IPS-20b (cell line): ENCODE data around the gene LGI1.

Experiments
- H3K27ac ChIP-seq: one replicate; pipeline ENCODE4 v1.5.1; 2013; ENCODE audit warnings: low read length
- H3K27me3 ChIP-seq: 2 replicates; pipeline ENCODE4 v1.6.1; 2013; ENCODE audit warnings: mild to moderate bottlenecking, low read length, inconsistent platforms; ENCODE audit not compliant: insufficient read depth
- H3K36me3 ChIP-seq: 2 replicates; pipeline ENCODE4 v1.6.1; 2013; ENCODE audit warnings: low read depth, mild to moderate bottlenecking, inconsistent platforms, low read length, moderate library complexity; ENCODE audit not compliant: insufficient read depth
- H3K4me1 ChIP-seq: 2 replicates; pipeline ENCODE4 v1.6.1; 2013; ENCODE audit warnings: mild to moderate bottlenecking, control low read depth, inconsistent platforms, low read length, moderate library complexity; ENCODE audit not compliant: insufficient read depth
- H3K4me3 ChIP-seq: 2 replicates; pipeline ENCODE4 v1.5.1; 2013; ENCODE audit warnings: mild to moderate bottlenecking, low read length, inconsistent platforms
- H3K9ac ChIP-seq: 2 replicates; pipeline ENCODE4 v1.6.1; 2013; ENCODE audit warnings: low read depth, mild to moderate bottlenecking, inconsistent platforms, low read length, moderate library complexity
- H3K9me3 ChIP-seq: 2 replicates; pipeline ENCODE4 v1.6.1; 2013; ENCODE audit warnings: mild to moderate bottlenecking, low read depth, low read length, inconsistent platforms; ENCODE audit not compliant: insufficient read depth

Gene LGI1

DNA sequence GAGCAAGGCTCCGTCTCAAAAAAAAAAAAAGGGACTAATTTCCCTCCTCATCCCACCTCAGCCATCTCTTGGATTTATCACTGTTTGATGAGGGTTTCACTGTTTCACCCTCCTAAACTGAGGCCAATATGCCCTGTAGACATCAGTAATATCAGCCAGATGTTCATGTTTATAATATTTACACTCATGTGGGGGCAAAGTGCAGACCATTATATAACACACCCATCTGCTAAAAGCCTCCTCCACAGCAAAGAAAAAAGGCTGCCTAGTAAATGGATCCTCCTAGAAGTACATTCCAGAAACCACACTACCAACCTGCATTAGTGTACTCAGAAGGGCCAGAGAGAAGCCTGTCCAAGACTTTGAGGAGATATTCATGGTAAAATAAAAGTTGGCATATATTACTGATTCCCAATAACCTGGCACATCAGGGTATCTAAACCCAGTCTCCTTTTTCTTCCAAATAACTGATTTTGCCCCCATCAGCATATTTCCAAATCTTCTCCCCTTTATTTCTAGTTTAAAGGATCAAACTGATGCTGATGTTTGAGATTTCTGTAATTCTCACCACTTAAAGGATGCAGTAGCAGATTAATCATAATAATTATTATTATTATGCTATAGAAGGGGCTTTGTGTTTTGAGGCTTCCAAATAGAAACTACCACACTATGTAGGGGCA lies 55.1 kb downstream of the LGI1 start:
- H3K36me3 ChIP-seq = no peaks in the 10 kb centered on the region
- H3K27ac ChIP-seq = no peak overlapping the region
- no peaks in the 10 kb centered on the region for H3K4me1 ChIP-seq
- no peak overlapping the region for H3K9ac ChIP-seq
- peaks cover 15% of the 10 kb centered on the region; the same call in 1 of the 2 replicates for H3K27me3 ChIP-seq
- H3K4me3 ChIP-seq = no peak overlapping the region
- H3K9me3 ChIP-seq = no peaks in the 10 kb centered on the region

- no peaks in the 10 kb centered on the region for H3K4me1 ChIP-seq
- no peak overlapping the region for H3K9ac ChIP-seq
- H3K27me3 ChIP-seq = peaks cover 15% of the 10 kb centered on the region; the same call in 1 of the 2 replicates
- H3K9me3 ChIP-seq = no peaks in the 10 kb centered on the region
- no peak overlapping the region for H3K4me3 ChIP-seq
- no peak overlapping the region for H3K27ac ChIP-seq
- H3K36me3 ChIP-seq = no peaks in the 10 kb centered on the region
These were observed 56.0 kb downstream of the LGI1 start for GRCh38 chr10:93813507-93814465.

- Histone ChIP-seq H3K9me3 (no peaks in the 10 kb centered on the region), H3K4me3 (no peak overlapping the region; the same call in 1 of the 2 replicates), H3K4me1 (no peaks in the 10 kb centered on the region), H3K36me3 (no peaks in the 10 kb centered on the region), H3K27me3 (peaks cover 15% of the 10 kb centered on the region; the same call in 1 of the 2 replicates), H3K27ac (no peak overlapping the region), H3K9ac (no peak overlapping the region)
These were observed 57.8 kb downstream of the LGI1 start for GRCh38 chr10:93815304-93816096.

GRCh38 chr10:93816123-93816747 lies 58.5 kb downstream of the LGI1 start:
- H3K9me3 ChIP-seq = 0 out of 2 replicates have a peak, but pooled peaks cover 3% of the 10 kb centered on the region
- peaks cover 15% of the 10 kb centered on the region; the same call in 1 of the 2 replicates for H3K27me3 ChIP-seq
- H3K36me3 ChIP-seq = no peaks in the 10 kb centered on the region
- H3K4me1 ChIP-seq = no peaks in the 10 kb centered on the region
- H3K27ac ChIP-seq = no peak overlapping the region
- no peak overlapping the region for H3K9ac ChIP-seq
- H3K4me3 ChIP-seq = no peak overlapping the region; the same call in 1 of the 2 replicates

- H3K36me3 ChIP-seq = no peaks in the 10 kb centered on the region
- H3K4me3 ChIP-seq = no peak overlapping the region
- no peak overlapping the region for H3K27ac ChIP-seq
- H3K27me3 ChIP-seq = peaks cover 15% of the 10 kb centered on the region; the same call in 1 of the 2 replicates
- 0 out of 2 replicates have a peak, but pooled peaks cover 3% of the 10 kb centered on the region for H3K9me3 ChIP-seq
- H3K4me1 ChIP-seq = no peaks in the 10 kb centered on the region
- H3K9ac ChIP-seq = no peak overlapping the region
These were observed 60.4 kb downstream of the LGI1 start for GRCh38 chr10:93818086-93818485.

DNA sequence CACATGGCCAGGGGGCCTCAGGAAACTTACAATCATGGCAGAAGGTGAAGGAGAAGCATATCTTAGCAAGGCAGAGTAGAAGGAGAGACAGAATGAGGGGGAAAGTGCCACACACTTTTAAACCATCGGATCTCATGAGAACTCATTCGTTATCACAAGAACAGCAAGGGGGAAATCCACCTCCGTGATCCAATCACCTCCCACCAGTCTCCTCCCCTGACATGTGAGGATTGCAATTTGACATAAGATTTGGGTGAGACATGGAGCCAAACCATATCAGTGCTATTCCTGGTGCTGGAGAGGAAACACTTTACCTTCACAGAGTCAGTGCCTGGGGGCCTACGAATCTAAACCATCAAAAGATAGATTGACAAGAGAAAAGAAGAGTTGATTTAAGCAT lies 61.8 kb downstream of the LGI1 start:
- H3K4me1 ChIP-seq = no peaks in the 10 kb centered on the region
- no peak overlapping the region for H3K4me3 ChIP-seq
- 0 out of 2 replicates have a peak, but pooled peaks cover 3% of the 10 kb centered on the region for H3K9me3 ChIP-seq
- H3K36me3 ChIP-seq = no peaks in the 10 kb centered on the region
- no peak overlapping the region for H3K9ac ChIP-seq
- H3K27me3 ChIP-seq = peaks cover 15% of the 10 kb centered on the region; the same call in 1 of the 2 replicates
- H3K27ac ChIP-seq = no peak overlapping the region

DNA sequence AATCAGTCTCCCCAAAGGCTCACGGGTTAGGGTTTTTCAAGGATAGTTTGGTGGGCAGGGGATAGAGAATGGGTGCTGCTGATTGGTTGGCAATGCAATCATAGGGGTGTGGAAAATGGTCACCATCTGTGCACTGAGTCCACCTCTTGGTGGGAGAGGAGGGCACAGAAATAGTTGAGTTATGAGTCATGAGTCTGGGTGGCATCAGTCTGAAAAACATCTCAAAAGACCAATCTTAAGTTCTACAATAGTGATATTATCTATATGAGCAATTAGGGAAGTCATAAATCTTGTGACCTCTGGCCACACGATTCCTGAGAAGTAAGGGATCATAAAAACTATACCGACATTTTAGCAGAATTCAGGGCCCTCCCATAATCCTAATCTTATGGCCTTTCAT lies 62.7 kb downstream of the LGI1 start:
- Histone ChIP-seq H3K4me1 (no peaks in the 10 kb centered on the region), H3K9ac (no peak overlapping the region), H3K27ac (no peak overlapping the region), H3K4me3 (no peak overlapping the region), H3K36me3 (no peaks in the 10 kb centered on the region), H3K27me3 (peaks cover 15% of the 10 kb centered on the region; the same call in 1 of the 2 replicates), H3K9me3 (0 out of 2 replicates have a peak, but pooled peaks cover 3% of the 10 kb centered on the region)

GRCh38 chr10:93821051-93821772 lies 63.5 kb downstream of the LGI1 start:
- peaks cover 2% of the 10 kb centered on the region; the same call in 1 of the 2 replicates for H3K4me1 ChIP-seq
- no peak overlapping the region for H3K9ac ChIP-seq
- H3K27ac ChIP-seq = no peak overlapping the region
- no peak overlapping the region for H3K4me3 ChIP-seq
- no peaks in the 10 kb centered on the region for H3K36me3 ChIP-seq
- H3K9me3 ChIP-seq = 0 out of 2 replicates have a peak, but pooled peaks cover 3% of the 10 kb centered on the region
- H3K27me3 ChIP-seq = peaks cover 18% of the 10 kb centered on the region

GRCh38 chr10:93826355-93826754 lies 68.6 kb downstream of the LGI1 start:
- H3K36me3 ChIP-seq = no peaks in the 10 kb centered on the region
- no peak overlapping the region for H3K9ac ChIP-seq
- no peak overlapping the region for H3K27ac ChIP-seq
- H3K4me3 ChIP-seq = no peak overlapping the region
- no peaks in the 10 kb centered on the region for H3K9me3 ChIP-seq
- peaks cover 45% of the 10 kb centered on the region for H3K27me3 ChIP-seq
- H3K4me1 ChIP-seq = peaks cover 4% of the 10 kb centered on the region; the same call in 1 of the 2 replicates

DNA sequence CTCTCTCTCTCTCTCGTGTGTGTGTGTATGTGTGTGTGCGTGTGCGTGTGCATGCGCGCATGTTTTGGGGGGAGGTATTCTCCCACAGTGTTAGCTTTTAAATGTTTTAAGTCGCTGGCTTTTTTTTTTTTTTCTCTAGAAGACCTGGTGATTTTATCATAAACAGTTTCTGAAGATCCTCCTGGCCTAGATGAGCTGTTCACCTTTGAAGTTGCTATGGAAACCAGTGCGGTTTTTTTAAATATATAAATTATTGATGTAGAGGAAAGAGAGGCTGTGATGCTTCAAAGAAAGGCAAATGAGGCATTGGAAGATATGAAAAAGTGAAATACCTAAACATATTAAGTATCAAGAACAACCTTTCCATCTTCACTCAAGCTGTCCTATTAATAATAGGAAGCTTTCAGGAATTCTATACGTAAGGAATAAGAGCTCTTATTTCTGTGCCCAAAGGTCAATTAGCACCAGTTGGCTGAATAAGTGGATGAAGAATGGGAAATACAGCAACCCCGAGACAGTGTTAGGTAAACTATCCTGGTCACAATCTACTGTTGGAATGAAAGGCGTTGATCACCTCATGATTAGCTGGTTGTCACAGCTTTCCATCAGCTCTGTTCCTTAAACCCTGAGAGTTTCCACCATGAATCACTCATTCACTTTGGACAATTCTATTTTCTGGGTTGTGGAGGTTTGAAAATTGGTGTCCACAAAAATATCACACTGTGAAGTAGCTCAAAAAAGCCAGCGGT lies 69.5 kb downstream of the LGI1 start:
- H3K27ac ChIP-seq = no peak overlapping the region
- H3K27me3 ChIP-seq = peaks cover 46% of the 10 kb centered on the region
- peaks cover 4% of the 10 kb centered on the region; the same call in 1 of the 2 replicates for H3K4me1 ChIP-seq
- no peaks in the 10 kb centered on the region for H3K36me3 ChIP-seq
- H3K4me3 ChIP-seq = no peak overlapping the region
- H3K9me3 ChIP-seq = no peaks in the 10 kb centered on the region
- no peak overlapping the region for H3K9ac ChIP-seq
